Small intestine (tissue), 7 donors: ENCODE results near the gene DNAJB6. TPM values are rescaled to one million over a fixed set of nuclear protein-coding genes. Genes with fewer than 3 reads are reported as not detected.

Experiments
- DNase-seq, 2 donors: peaks; one replicate each; pipeline versions ENCODE4 v3.0.0 to v3.0.0-alpha.2; 2013
- FAIRE-seq: peaks from 2 replicates; lab custom pipeline; 2012; peaks lifted over from hg19 to GRCh38; lab: Jason Lieb, UNC
- H3K27ac ChIP-seq, 3 donors: one replicate each; pipeline ENCODE4 v1.5.1; 2013; ENCODE audit warnings: low read length in 2 of 3, mild to moderate bottlenecking in 2 of 3, control low read depth in 1 of 3, inconsistent platforms in 1 of 3, low read depth in 1 of 3, moderate library complexity in 1 of 3
- H3K27me3 ChIP-seq, 3 donors: one replicate each; pipeline ENCODE4 v1.6.1; 2013; ENCODE audit warnings: low read length in 3 of 3, inconsistent platforms in 1 of 3; ENCODE audit not compliant: control insufficient read depth in 3 of 3, insufficient read depth in 3 of 3
- H3K36me3 ChIP-seq, 3 donors: one replicate each; pipeline ENCODE4 v1.6.1; 2013; ENCODE audit warnings: low read length in 3 of 3, inconsistent platforms in 1 of 3, low read depth in 1 of 3, mild to moderate bottlenecking in 1 of 3, moderate library complexity in 1 of 3; ENCODE audit not compliant: control insufficient read depth in 3 of 3, insufficient read depth in 2 of 3
- H3K4me1 ChIP-seq, 3 donors: one replicate each; pipeline ENCODE4 v1.6.1; 2013; ENCODE audit warnings: low read length in 2 of 3, inconsistent platforms in 1 of 3, low read depth in 1 of 3, mild to moderate bottlenecking in 1 of 3, moderate library complexity in 1 of 3; ENCODE audit not compliant: control insufficient read depth in 3 of 3, insufficient read depth in 2 of 3
- H3K4me3 ChIP-seq, 3 donors: one replicate each; pipeline ENCODE4 v1.5.1; 2013; ENCODE audit warnings: low read length in 3 of 3, control low read depth in 1 of 3, inconsistent platforms in 1 of 3, low read depth in 1 of 3, mild to moderate bottlenecking in 1 of 3, moderate library complexity in 1 of 3
- H3K9me3 ChIP-seq, 2 donors: one replicate each; pipeline ENCODE4 v1.6.1; 2013; ENCODE audit warnings: low read depth in 1 of 2, low read length in 1 of 2; ENCODE audit not compliant: control insufficient read depth in 2 of 2, insufficient read depth in 1 of 2
- WGBS, 3 donors: extraction: QIAGEN DNeasy Blood & Tissue Kit; methylation state at CpG; one replicate each; pipeline ENCODE4 v1.1.7; 2013; 5-methylcytosine and 5-hydroxymethylcytosine counted together
- polyA plus RNA-seq, 4 donors: library from polyadenylated mRNA; stranded (reverse) in 3 of 4; unstranded in 1 of 4; fragments of 200-250 nt in 3 of 4; fragments of 120-200 nt in 1 of 4; gene quantifications; one replicate each; pipeline versions ENCODE4 v1.2.1 to v1.2.3, GENCODE V29; 2013
- donor health status: healthy with polysubstance abuse.
- donor health status: control.
- donor health status: control.
- donor health status: Bipolar disorder and iron deficiency.
- donor health status: healthy.

Gene DNAJB6
- polyA plus RNA-seq, 4 donors, result 61.7 to 88.1 (median 66.9) TPM

DNA sequence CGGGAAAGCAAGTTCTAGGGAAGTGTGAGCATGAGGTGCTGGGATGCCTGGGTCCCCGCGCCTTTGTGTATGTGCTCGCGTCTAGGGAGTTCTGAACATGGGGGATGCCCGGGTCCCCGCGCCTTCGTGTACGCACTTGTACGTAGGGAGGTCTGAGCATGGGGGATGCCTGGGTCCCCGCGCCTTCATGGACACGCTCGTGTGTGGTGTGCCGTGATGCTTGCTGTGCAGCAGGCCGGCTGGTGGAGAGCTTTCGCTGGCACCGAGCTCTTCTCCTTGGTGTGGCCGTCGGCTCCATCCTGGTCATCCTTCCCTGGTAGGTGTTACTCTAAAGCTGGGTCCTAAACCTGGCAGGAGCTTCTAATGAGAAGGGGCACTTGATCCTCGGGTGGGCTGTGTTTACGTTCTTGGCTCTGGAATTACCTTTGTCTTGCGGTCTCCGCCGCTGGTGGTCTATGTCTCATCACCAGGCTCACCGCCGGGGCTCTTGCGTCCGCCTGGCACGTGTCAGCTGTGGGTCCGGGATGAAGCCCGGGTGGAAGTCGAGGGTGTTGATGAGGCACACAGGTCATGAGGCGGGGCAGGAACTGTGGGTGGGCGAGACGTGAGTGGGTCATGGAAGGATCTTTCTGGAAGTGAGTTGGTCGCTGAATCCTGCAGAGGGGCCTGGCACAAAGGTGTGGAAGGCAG, 63.5 kb downstream of the DNAJB6 start:
- Histone ChIP-seq H3K27ac (no peak overlapping the region), H3K9me3 (no peaks in the 10 kb centered on the region), H3K4me1 (peaks cover 0 to 3% (median 0%) of the 10 kb centered on the region in 3 donors), H3K4me3 (no peak overlapping the region), H3K36me3 (peaks cover 3 to 62% (median 4%) of the 10 kb centered on the region in 3 donors), H3K27me3 (no peaks in the 10 kb centered on the region)
- WGBS, 3 donors, result 90 to 92% (median 92%) methylated on average over 36 to 38 of the region's 38 CpGs
- no peak for DNase-seq
- no peak for FAIRE-seq

DNA sequence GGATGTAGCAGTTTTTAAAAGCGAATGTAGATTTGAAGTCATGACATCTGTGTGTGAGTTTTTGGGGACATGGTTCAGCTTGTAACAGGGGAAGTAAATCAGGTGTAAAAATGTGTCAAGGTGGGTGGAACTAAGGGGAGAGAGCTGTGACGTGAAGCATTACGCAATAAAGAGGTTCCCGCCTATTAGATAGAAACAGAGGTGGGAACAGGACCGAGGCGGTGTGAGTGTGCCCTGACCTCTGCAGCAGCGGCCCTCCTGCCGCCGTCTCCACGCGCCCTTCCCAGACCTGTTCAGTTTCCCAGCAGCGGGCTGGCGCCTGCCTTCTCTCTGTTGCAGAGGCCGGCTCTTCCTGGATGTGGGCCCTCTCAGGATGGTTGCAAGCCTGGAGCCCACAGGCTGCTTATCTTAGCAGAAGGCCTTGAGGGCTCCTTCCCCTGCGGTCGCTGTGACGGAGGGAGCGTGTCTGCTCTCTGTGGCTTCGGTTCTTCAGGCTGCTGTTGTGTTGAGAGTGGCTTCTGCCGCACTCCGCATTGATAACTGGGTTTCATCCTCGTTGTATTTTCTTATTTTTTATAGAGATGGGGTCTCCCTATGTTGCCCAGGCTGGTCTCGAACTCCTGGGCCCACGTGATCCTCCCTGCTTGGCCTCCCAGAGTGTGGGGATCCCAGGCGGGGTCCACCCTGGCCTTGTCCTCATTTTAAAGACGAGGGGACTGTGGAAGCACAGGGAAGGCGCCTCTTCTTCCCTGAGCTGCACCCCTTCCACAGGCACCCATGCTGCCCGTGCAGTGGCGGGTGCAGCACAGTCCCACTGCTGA, 65.0 kb downstream of the DNAJB6 start:
- Histone ChIP-seq H3K4me3 (no peak overlapping the region), H3K9me3 (no peaks in the 10 kb centered on the region), H3K4me1 (peaks cover 0 to 3% (median 0%) of the 10 kb centered on the region in 3 donors), H3K36me3 (peaks cover 3 to 66% (median 4%) of the 10 kb centered on the region in 3 donors), H3K27me3 (no peaks in the 10 kb centered on the region), H3K27ac (no peak overlapping the region)
- FAIRE-seq, result no peak
- WGBS, 3 donors, result 90 to 95% (median 92%) methylated on average over 29 of the region's 29 CpGs
- DNase-seq, result no peak

DNA sequence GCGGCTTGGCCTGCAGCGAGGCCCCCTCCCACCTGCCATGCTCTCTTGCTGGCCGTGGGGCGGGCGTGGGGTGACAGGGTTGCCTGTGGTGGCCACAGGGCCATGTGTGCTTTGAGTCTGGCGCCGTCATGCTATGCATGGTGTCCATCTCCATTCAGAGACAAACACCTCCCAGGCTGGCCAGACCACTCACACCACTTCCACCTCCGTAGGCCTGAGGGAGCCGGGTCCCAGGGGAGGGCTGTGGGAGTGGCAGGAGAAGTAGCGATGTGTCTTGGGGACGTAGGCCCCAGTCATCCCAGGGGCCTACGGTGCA, 65.5 kb downstream of the DNAJB6 start:
- 87 to 97% (median 91%) methylated on average over 9 to 12 of the region's 12 CpGs for WGBS, 3 donors
- peaks cover 0 to 2% of the 10 kb centered on the region in 2 donors for H3K9me3 ChIP-seq
- peaks cover 0 to 3% (median 0%) of the 10 kb centered on the region in 3 donors for H3K4me1 ChIP-seq
- no peaks in the 10 kb centered on the region for H3K27me3 ChIP-seq
- peaks cover 3 to 66% (median 4%) of the 10 kb centered on the region in 3 donors for H3K36me3 ChIP-seq
- FAIRE-seq (no peak), DNase-seq (no peak)
- H3K4me3 ChIP-seq, result no peak overlapping the region
- H3K27ac ChIP-seq, result no peak overlapping the region

DNA sequence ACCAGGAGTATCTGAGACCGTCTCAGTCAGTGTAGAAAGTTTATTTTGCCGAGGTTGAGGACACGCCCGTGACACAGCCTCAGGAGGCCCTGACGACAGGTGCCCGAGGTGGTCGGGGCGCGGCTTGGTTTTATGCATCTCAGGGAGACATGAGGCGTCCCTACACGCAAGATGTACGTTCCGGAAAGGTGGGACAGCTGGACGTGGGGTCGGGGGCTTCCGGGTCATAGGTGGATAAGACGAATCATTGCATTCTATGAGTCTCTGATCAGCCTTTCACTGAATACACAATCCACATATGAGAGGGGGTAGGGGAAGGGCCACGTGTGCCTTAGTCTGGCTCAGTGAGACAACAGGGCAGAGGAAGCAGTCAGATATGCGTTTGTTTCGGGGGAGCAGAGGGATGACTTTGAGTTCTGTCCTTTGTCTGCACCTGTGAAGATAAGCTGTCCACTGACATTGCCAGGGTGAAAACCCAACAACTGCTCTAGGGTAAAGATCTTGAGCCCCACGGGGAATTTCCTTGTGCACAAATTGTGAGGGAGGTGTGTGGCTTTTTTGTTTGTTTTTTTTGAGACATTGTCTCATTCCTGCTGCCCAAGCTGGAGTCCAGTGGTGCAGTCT, 66.2 kb downstream of the DNAJB6 start:
- H3K27ac ChIP-seq, result no peak overlapping the region
- H3K4me3 ChIP-seq, result no peak overlapping the region
- no peaks in the 10 kb centered on the region for H3K27me3 ChIP-seq
- H3K9me3 ChIP-seq, result peaks cover 0 to 2% of the 10 kb centered on the region in 2 donors
- FAIRE-seq (no peak), DNase-seq (no peak)
- H3K4me1 ChIP-seq, result peaks cover 0 to 2% (median 0%) of the 10 kb centered on the region in 3 donors
- 71 to 82% (median 76%) methylated on average over 21 of the region's 21 CpGs for WGBS, 3 donors
- peaks cover 3 to 69% (median 4%) of the 10 kb centered on the region in 3 donors for H3K36me3 ChIP-seq

DNA sequence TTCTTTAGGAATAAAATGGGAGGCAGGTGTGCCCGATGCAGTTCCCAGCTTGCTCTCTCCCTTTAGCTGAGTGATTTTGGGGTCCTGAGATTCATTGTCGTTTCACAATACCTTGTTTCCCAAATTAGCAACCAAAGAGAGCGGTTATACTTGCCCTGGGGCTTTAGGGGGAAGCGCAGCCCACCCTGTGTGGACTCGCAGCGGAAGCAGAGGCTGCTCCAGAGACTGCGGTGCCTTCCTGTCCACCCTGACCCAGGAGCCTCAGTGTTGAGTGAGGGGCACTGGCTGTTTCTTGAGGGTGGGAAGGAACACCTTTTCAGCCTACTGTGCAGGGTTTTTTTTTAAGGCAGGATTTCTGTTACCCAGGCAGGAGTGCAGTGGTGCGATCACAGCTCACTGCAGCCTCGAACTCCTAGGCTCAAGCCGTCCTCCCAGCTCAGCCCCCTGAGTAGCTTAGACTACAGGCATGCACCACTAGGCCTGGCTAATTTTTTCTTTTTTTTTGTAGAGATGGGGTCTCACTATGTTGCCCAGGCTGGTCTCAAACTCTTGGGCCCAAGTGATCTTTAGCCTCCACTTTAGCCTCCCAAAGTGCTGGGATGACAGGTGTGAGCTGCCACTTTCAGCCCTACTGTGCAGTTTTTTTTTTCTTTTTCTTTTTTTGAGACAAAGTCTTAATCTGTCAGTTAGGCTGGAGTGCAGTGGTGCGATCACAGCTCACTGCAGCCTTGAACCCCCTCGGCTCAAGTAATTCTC, 67.0 kb downstream of the DNAJB6 start:
- H3K36me3 ChIP-seq, result peaks cover 3 to 73% (median 4%) of the 10 kb centered on the region in 3 donors
- no peak overlapping the region for H3K27ac ChIP-seq
- 88 to 93% (median 92%) methylated on average over 12 of the region's 12 CpGs for WGBS, 3 donors
- FAIRE-seq, result no peak
- no peaks in the 10 kb centered on the region for H3K27me3 ChIP-seq
- peaks cover 0 to 2% of the 10 kb centered on the region in 2 donors for H3K9me3 ChIP-seq
- no peak for DNase-seq
- H3K4me3 ChIP-seq, result no peak overlapping the region
- H3K4me1 ChIP-seq, result no peaks in the 10 kb centered on the region

DNA sequence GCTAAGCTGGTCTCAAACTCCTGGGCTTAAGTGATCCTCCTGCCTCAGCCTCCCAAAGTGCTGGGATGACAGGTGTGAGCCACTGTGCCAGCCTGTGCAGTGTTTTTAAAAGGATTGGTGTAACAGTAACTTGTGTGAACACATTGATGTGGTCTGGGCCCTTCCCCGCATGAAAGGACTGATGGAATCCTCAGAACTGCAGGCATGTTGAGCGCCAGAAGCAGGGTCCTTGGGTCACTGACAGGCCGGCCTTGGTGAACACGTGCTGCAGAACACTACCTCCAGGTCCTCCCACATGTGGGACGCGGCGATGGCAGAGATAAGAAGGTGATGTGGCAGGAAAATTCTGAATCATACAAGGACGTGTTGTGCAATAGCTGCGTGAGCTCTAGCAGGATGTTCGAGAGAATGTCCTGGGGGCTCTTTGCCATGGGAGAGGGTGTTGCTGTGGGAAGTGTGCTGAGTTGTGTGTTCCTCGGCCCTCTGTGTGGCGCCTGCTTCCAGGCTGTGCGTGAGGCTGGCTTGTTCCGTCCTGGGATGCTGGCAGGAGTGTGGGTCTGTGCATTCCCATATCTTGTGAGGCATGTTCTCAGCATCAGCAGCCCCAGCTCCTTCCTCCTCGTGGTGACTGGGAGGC, 68.2 kb downstream of the DNAJB6 start:
- Histone ChIP-seq H3K4me3 (no peak overlapping the region), H3K27me3 (no peaks in the 10 kb centered on the region), H3K4me1 (no peaks in the 10 kb centered on the region), H3K36me3 (peaks cover 4 to 71% (median 9%) of the 10 kb centered on the region in 3 donors), H3K9me3 (peaks cover 0 to 2% of the 10 kb centered on the region in 2 donors), H3K27ac (no peak overlapping the region)
- DNase-seq, result no peak
- FAIRE-seq, result no peak
- 72 to 82% (median 77%) methylated on average over 15 of the region's 15 CpGs for WGBS, 3 donors

DNA sequence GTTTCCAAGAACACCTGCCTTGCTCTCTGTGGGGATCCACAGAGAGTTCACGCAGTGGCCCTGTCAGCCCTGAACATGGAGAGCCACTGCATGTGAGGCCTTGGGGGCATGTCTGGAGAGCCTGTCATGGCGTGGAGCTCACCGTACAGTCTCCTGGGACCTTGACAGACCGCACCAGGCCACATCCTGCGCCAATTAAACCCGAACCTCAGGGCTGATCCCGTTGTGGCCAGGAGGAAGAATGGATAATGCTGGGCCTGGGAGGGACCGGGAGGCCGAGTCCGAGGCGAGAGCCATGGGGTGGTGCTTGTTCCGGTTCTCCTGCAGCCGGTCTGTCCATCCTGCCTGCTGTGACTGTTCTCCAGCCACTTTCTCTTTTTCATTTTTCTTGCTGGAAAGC, 68.7 kb downstream of the DNAJB6 start:
- no peak overlapping the region for H3K4me3 ChIP-seq
- no peaks in the 10 kb centered on the region for H3K4me1 ChIP-seq
- WGBS, 3 donors, result 92 to 96% (median 95%) methylated on average over 13 of the region's 13 CpGs
- peaks cover 0 to 2% of the 10 kb centered on the region in 2 donors for H3K9me3 ChIP-seq
- H3K36me3 ChIP-seq, result peaks cover 4 to 70% (median 8%) of the 10 kb centered on the region in 3 donors
- H3K27ac ChIP-seq, result no peak overlapping the region
- H3K27me3 ChIP-seq, result no peaks in the 10 kb centered on the region
- no peak for FAIRE-seq
- DNase-seq, result no peak
